PC-3 (cell line): ENCODE measurements around the gene NR2C1. TPM values are rescaled to one million over a fixed set of nuclear protein-coding genes. Genes with fewer than 3 reads are reported as not detected.

Experiments used
- ATAC-seq: fragments of 200-7000 bp; cut with Tn5 transposase; 2 replicates; pipeline ENCODE4 v1.9.1; 2020; ENCODE audit warnings: mild to moderate bottlenecking, moderate library complexity
- BruUV-seq: library from RNA; stranded (reverse); fragments of 400-500 nt; replicated peaks from 2 replicates; lab custom pipeline; 2021; lab: Mats Ljungman, UMichigan
- CTCF ChIA-PET: fragments of 300-600 bp; sonication (Branson Sonifier 250); formaldehyde crosslinking; loops from one replicate; lab custom pipeline; 2022; ENCODE audit warnings: antibody characterized with exemption; lab: Charles Lee
- POLR2A ChIA-PET: fragments of 300-600 bp; sonication (Branson Sonifier 250); formaldehyde crosslinking; loops from one replicate; lab custom pipeline; 2022; ENCODE audit warnings: antibody characterized with exemption; ENCODE audit not compliant: unreplicated experiment; lab: Charles Lee
- DNase-seq: peaks from one replicate; pipeline ENCODE4 v3.0.0-alpha.2; 2015
- H2AFZ ChIP-seq: fragments of 300-600 bp; sonication (generic); 2 replicates; pipeline ENCODE4 v1.6.0; 2016; ENCODE audit warnings: antibody characterized with exemption, low read length
- H3F3A ChIP-seq: fragments of 300-600 bp; sonication (generic); one replicate; pipeline ENCODE4 v1.6.0; 2017; ENCODE audit warnings: antibody characterized with exemption, low read length, control low read depth, mild to moderate bottlenecking; ENCODE audit not compliant: unreplicated experiment
- H3K27ac ChIP-seq: fragments of 300-600 bp; sonication (generic); 2 replicates; pipeline ENCODE4 v1.5.1; 2016; ENCODE audit warnings: mild to moderate bottlenecking, low read length
- H3K27me3 ChIP-seq: fragments of 300-600 bp; sonication (generic); 2 replicates; pipeline ENCODE4 v1.6.1; 2016; ENCODE audit warnings: low read length, mixed read lengths
- H3K36me3 ChIP-seq: fragments of 300-600 bp; sonication (generic); 2 replicates; pipeline ENCODE4 v1.6.1; 2016; ENCODE audit warnings: low read depth, mixed run types, low read length, mixed read lengths
- H3K4me1 ChIP-seq: fragments of 300-600 bp; sonication (generic); 2 replicates; pipeline ENCODE4 v1.5.1; 2016; ENCODE audit warnings: low read length; ENCODE audit not compliant: insufficient read depth
- H3K4me2 ChIP-seq: fragments of 300-600 bp; sonication (generic); 2 replicates; pipeline ENCODE4 v1.6.0; 2016; ENCODE audit warnings: low read length
- H3K4me3 ChIP-seq: fragments of 300-600 bp; sonication (generic); 2 replicates; pipeline ENCODE4 v1.5.1; 2016; ENCODE audit warnings: mild to moderate bottlenecking, low read length, mixed read lengths
- H3K79me2 ChIP-seq: fragments of 300-600 bp; sonication (generic); 2 replicates; pipeline ENCODE4 v1.6.1; 2017; ENCODE audit warnings: low read length, mixed read lengths
- H3K9ac ChIP-seq: fragments of 300-600 bp; sonication (generic); 2 replicates; pipeline ENCODE4 v1.6.0; 2016; ENCODE audit warnings: mild to moderate bottlenecking, low read length
- H3K9me2 ChIP-seq: fragments of 300-600 bp; sonication (generic); replicated peaks from 2 replicates; pipeline ENCODE4 v1.6.1; 2016; ENCODE audit warnings: mixed run types, low read length, mixed read lengths
- H3K9me3 ChIP-seq: fragments of 300-600 bp; sonication (generic); 2 replicates; pipeline ENCODE4 v1.6.1; 2016; ENCODE audit warnings: low read length, mixed read lengths
- H4K20me1 ChIP-seq: fragments of 300-600 bp; sonication (generic); 2 replicates; pipeline ENCODE4 v1.6.1; 2016; ENCODE audit warnings: low read length, mixed read lengths
- EZH2 ChIP-seq: fragments of 300-600 bp; sonication (generic); IDR thresholded peaks from one replicate; pipeline ENCODE4 v1.6.1; 2017; ENCODE audit warnings: antibody characterized with exemption, mild to moderate bottlenecking, low read length; ENCODE audit not compliant: unreplicated experiment
- EZH2phosphoT487 ChIP-seq: fragments of 300-600 bp; sonication (generic); IDR thresholded peaks from 2 replicates; pipeline ENCODE4 v1.6.1; 2018; ENCODE audit warnings: mild to moderate bottlenecking, antibody characterized with exemption, low read length, borderline replicate concordance
- intact Hi-C: fragments of 100-400 bp; cut with micrococcal nuclease; formaldehyde crosslinking; loops from 2 replicates; pipeline ENCODE4 v1.9.0; 2023
- total RNA-seq: library from RNA; depleted of rRNA; stranded (reverse); fragments of >200 nt; gene quantifications from 2 replicates; pipeline ENCODE4 v1.2.3, GENCODE V29; 2014
- TF ChIP-seq, protein P1 (sequence below): fragments of 300-600 bp; sonication (generic); conservative IDR thresholded peaks from 2 replicates; pipeline ENCODE4 v1.5.1; 2017; ENCODE audit warnings: antibody characterized with exemption, low read depth, mild to moderate bottlenecking, low read length

Gene NR2C1
- total RNA-seq, 1 experiment from 2014 or later: 43.7 TPM

DNA sequence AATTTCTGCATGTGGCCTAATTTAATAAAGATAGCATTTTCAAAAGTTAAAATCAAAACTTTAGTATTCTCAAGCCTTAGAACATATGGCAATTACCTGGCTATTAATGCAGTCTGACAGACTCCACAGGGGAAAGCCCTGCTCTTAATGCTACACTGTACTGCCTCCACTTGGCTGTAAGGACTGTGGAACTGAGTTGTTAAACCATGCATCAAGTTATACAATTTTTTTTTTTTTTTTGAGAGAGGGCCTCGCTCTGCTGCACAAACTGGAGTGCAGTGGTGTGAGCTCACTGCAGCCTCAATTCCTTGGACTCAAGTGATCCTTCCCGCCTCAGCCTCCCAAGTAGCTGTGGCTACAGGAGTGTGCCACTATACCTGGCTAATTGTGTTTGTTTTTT lies 50.9 kb downstream of the NR2C1 start:
- DNase-seq (no peak), ATAC-seq (no peak)
- H3K9ac ChIP-seq: no peak overlapping the region
- CTCF ChIA-PET: no interaction called here
- H3K27ac ChIP-seq: no peak overlapping the region
- H3K4me3 ChIP-seq: no peak overlapping the region
- TF ChIP-seq, protein P1, sequence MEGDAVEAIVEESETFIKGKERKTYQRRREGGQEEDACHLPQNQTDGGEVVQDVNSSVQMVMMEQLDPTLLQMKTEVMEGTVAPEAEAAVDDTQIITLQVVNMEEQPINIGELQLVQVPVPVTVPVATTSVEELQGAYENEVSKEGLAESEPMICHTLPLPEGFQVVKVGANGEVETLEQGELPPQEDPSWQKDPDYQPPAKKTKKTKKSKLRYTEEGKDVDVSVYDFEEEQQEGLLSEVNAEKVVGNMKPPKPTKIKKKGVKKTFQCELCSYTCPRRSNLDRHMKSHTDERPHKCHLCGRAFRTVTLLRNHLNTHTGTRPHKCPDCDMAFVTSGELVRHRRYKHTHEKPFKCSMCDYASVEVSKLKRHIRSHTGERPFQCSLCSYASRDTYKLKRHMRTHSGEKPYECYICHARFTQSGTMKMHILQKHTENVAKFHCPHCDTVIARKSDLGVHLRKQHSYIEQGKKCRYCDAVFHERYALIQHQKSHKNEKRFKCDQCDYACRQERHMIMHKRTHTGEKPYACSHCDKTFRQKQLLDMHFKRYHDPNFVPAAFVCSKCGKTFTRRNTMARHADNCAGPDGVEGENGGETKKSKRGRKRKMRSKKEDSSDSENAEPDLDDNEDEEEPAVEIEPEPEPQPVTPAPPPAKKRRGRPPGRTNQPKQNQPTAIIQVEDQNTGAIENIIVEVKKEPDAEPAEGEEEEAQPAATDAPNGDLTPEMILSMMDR: no peak
- TF ChIP-seq EZH2: no peak
- no peak for TF ChIP-seq EZH2phosphoT487
- no peaks in the 10 kb centered on the region for H3K9me2 ChIP-seq
- BruUV-seq: no TSS peak
- no peaks in the 10 kb centered on the region for H3F3A ChIP-seq
- H4K20me1 ChIP-seq: no peaks in the 10 kb centered on the region
- H3K4me2 ChIP-seq: no peak overlapping the region
- peaks cover 6% of the 10 kb centered on the region; the same call in 1 of the 2 replicates for H3K36me3 ChIP-seq
- no peaks in the 10 kb centered on the region for H3K4me1 ChIP-seq
- no peaks in the 10 kb centered on the region for H3K9me3 ChIP-seq
- no peaks in the 10 kb centered on the region for H3K79me2 ChIP-seq
- no peaks in the 10 kb centered on the region for H3K27me3 ChIP-seq
- POLR2A ChIA-PET: interaction anchor here (0.5 kb wide), 1 partner anchor 686 kb away, joined by 3 read pairs; no protein-coding TSS in a partner anchor
- intact Hi-C loops: no loop called here
- no peak overlapping the region for H2AFZ ChIP-seq

DNA sequence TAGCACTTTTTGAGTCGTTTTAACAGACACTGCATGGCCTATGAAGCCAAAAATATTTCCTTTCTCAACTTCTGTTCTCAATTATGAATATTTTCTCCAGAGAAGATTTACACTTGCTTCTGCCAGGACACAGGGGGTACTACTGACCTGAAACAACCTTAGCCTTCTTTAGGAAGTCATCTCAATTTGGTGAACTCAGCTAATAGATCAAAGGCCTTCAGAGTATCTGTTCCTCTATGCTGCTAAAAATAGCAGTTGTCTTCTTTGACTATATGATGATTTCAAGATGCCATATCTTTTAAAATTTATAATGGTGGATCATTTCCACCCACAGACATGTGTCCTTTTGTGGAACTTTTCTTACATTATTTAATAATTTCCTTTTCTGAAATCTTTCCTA lies 55.9 kb downstream of the NR2C1 start:
- TF ChIP-seq EZH2phosphoT487: no peak
- no peak for TF ChIP-seq EZH2
- TF ChIP-seq, protein P1: no peak
- Histone ChIP-seq H3K79me2 (no peaks in the 10 kb centered on the region), H3K4me1 (no peaks in the 10 kb centered on the region), H3K9me3 (no peaks in the 10 kb centered on the region), H4K20me1 (no peaks in the 10 kb centered on the region), H3K4me3 (no peak overlapping the region), H3K9me2 (no peaks in the 10 kb centered on the region), H3K27me3 (no peaks in the 10 kb centered on the region), H3K9ac (no peak overlapping the region), H3F3A (no peaks in the 10 kb centered on the region), H3K36me3 (peaks cover 6% of the 10 kb centered on the region; the same call in 1 of the 2 replicates), H2AFZ (no peak overlapping the region), H3K27ac (no peak overlapping the region), H3K4me2 (no peak overlapping the region)
- DNase-seq (no peak), ATAC-seq (no peak)
- ChIA-PET POLR2A (no interaction called here), CTCF (no interaction called here)
- intact Hi-C loops: no loop called here
- BruUV-seq: no TSS peak

DNA sequence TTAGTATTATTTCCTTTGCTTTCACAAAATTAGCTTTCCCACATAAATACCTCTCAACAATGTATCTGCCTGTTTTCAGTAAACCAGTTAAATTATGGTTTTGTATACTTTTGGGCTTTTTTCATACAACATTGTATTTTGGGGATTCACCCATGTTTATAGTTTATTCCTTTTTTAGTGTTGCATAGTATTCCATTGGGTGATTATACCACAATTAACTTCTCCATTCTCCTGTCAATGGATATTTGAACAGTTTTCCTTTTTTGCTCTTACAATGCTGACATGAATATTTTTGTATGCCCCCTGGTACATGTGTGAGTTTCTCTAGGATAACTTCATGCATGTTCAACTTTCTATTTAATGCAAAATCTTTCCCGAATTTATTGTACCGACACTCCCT lies 57.3 kb downstream of the NR2C1 start:
- H3K9ac ChIP-seq: no peak overlapping the region
- H3K27ac ChIP-seq: no peak overlapping the region
- no peaks in the 10 kb centered on the region for H3K36me3 ChIP-seq
- H3K27me3 ChIP-seq: no peaks in the 10 kb centered on the region
- H4K20me1 ChIP-seq: no peaks in the 10 kb centered on the region
- no peak overlapping the region for H2AFZ ChIP-seq
- BruUV-seq: no TSS peak
- intact Hi-C loops: no loop called here
- no peak overlapping the region for H3K4me2 ChIP-seq
- no peaks in the 10 kb centered on the region for H3F3A ChIP-seq
- H3K4me1 ChIP-seq: no peaks in the 10 kb centered on the region
- CTCF ChIA-PET: no interaction called here
- TF ChIP-seq EZH2phosphoT487: no peak
- TF ChIP-seq, protein P1: no peak
- TF ChIP-seq EZH2: no peak
- H3K9me3 ChIP-seq: no peaks in the 10 kb centered on the region
- H3K4me3 ChIP-seq: no peak overlapping the region
- POLR2A ChIA-PET: no interaction called here
- H3K9me2 ChIP-seq: no peaks in the 10 kb centered on the region
- DNase-seq (no peak), ATAC-seq (no peak)
- H3K79me2 ChIP-seq: no peaks in the 10 kb centered on the region
